GM19099 (cell line): ENCODE results near the gene RAB29.

Experiments used
- POLR2A ChIP-seq: IDR thresholded peaks from 3 replicates; pipeline ENCODE4 v1.6.1; 2011; ENCODE audit warnings: low read depth; ENCODE audit not compliant: insufficient read length; ENCODE audit errors: extremely low read depth

Gene RAB29

DNA sequence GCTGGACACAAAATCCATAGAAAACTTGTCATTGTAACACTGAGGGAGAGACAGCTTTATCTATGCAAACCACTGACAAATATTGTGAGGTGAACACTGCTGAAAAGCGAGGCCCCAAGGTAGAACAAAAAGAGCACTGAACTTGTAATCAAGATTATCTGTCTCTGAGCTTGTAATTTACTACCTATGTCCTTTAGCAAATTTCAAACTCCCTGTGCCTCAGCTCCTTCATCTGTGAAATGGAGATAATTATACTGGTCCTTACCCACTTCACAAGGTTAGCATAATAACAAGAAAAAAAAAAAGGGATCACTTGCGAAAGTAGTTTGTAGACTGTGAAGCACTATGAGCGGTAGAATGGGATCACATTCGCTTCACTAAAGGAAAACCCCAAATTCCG, 20.4 kb downstream of the RAB29 start:
- no peak for TF ChIP-seq POLR2A

DNA sequence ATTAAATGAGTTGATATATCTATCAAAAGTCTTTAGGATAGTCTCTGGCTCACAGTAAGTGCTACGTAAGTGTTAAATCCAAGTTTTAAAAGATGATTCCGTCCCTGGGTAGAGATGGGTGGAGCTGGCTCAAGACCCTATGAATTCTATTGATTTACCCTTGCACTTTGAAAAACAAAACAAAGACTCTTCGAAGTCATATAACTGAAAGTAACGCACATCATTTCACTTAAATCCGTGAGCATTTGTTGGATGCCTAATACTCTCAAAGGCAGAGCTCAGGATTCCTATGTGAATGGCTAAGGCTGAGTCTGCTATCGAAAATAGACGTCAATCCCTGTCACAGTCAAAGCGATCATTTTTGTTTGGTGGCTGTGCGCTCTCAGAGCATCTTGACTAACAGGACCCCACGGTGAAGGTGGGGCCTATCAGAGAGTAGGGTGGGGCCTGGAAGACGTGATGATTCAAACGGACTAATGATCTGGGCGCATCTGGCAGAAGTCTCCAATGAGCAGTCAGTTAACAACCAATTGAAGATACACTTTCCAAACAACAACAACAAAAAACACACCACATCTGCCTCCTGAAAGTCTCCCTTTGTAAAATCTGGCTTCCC, 24.1 kb downstream of the RAB29 start:
- TF ChIP-seq POLR2A = no peak

DNA sequence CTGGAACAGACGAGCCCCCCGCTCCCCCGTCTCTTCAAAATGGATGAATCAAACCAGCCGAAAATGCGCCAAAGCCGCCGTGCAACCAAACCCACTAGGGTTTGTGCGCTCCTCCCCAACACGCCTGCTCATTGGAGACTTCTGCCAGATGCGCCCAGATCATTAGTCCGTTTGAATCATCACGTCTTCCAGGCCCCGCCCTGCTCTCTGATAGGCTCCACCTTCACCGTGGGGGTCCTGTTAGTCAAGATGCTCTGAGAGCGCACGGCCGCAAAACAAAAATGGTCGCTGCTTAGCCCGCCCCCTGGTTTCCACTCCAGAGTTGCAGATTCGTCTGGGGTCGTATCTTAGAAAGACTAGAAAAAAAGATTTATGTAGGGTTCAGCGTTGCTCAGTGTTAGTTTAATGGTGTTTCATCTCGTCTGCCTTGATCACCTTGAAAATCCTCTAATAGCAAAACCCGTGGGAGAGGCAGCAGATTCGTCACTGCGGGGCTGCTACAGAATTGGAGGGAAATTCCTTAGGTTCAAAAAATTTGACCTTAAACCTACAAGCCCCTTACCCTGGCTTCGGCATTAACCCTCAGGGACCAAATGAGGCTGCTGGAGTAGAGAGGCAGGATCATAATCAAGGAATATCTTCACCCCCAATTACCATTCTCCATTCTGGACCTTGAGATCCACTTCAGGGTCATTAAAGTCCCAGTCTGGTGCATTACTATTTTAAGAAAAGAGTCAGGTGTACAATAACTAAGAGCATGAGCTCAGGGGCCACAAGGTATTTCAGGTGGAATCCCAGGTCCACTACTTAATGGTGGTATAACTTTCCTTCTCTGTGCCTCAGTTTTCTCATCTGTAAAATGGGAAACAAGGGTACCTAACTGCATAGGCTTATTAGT, 24.9 kb downstream of the RAB29 start, which contains the start of gene NUCKS1:
Gene NUCKS1 (minus strand): TSS at position 45 of the 898 bp plus-strand sequence. CDS start 209 bp downstream, outside the sequence.
- no peak for TF ChIP-seq POLR2A

DNA sequence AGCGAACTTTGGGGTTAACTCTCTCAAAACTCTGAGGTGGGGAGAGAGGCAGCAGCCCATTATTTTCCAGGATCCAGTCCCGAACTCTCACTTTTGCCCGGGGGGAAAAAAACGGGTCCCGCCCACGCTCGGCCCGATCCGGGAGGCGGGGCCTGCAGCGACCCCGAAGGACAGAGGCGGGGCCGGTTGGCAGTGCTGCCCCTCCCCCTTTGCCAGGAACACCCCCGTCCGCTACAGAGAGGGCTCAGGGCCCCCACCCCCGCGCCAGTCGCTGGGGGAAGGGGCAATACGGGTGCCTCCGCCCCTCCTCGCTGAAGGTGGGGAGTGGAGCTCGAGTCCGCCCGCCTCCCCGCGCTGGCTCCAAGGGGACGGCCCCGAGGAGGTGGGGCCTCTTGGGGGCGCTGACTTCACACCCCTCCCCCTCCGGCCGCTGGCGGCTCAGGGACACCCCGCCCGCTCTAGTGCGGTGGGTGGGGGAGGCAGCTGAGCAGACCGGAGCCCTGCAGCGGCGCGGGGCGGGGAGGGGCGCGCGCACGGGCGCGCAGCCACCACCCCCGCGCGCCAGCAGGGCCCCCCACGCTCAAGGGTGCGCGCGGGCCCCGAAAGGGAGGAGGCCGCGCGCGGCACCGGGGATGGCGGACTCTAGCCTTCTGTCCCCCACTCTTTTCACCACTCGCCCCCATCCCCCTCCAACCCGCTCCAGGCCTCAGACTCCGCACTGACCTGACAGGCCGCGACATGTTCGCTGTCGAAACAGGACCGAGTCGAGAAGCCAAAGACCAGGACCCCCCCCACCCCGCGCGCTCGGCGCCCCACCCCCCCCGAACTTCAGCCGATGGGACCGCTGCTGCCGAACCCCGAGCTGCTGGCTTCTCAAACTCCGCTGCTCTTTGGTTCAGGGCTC, 25.8 kb downstream of the RAB29 start:
- peak; percentile 67 for TF ChIP-seq POLR2A

DNA sequence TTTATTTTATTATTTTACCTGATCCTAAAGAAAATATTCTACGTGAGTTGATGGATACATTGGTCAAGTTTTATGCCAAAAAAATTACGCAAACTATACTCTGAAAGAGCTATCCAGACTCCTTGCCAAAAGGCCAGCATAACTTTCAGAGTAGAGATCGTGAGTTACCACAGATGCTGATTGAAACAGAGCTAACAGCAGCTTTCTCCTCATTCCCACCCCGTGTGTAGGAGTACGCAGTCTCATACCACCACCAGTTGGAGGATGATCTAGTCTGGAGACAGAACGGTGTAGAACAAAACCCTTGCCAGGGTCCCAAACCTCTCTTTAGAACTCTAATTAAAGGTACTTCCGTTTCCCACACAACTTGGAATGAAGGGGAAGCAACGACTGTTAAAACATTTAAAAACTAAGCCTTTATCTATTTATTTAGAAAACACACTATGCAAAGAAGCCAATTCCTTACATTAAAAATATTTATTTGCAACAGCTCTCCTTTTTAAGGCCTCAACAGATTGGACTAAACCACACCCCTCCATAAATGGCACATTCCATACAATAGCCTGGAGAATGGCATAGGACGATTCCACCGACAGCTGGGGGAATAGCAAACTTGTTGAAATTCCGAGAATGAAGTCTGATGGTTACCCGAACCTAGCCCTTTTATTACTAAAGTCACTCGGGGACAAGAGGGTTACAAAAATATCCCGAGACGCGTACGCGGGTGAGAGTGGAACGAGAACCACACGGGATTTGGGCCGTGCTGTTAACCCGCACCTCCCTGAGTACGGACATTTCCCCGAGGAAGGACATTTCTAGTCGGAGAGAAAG, 26.7 kb downstream of the RAB29 start:
- no peak for TF ChIP-seq POLR2A

DNA sequence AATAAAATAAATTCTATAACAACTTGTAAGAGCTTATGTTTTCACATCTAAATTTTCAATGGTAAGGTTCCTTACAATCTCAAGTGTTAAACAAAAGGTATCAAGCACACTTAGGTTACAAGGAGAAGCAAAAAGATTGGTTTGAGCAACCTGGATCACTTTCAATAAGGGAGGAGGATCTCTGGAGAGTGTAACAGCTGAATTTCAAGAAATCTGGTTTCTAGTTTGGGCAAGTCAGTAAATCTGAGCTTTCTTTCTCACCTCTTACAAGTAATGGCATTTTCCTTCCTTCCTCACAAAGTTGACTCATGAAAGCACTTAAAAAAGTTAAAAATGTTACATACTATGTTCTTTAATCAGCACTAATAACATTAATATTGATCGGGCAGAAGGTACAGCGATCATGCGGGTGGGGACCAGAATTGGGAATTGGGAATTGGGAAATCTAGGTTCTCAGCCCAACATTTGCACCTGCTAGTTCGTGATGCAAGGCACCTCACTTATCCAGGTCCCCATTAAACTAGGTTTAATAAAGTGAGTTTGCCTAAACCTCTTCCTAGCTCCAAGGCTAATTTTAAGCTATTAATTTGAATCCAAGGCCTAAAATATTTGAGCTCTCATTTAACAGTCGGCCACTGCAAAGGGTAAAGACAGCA, 28.4 kb downstream of the RAB29 start:
- TF ChIP-seq POLR2A = no peak

DNA sequence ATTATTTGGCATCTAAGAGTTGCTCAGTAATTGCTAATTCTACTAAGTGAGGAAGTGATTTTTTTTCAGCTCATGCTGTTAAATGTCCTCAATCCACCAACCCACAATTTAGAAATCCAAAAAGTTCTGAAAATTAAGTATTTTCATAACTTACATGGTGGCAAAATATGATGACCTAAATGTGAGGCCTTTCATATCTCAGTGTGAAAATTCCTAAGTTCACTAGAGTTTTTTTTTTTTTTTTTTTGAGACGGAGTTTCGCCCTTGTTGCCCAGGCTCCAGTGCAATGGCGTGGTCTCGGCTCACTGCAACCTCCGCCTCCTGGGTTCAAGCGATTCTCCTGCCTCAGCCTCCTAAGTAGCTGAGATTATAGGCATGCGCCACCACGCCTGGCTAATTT, 30.9 kb downstream of the RAB29 start:
- no peak for TF ChIP-seq POLR2A

DNA sequence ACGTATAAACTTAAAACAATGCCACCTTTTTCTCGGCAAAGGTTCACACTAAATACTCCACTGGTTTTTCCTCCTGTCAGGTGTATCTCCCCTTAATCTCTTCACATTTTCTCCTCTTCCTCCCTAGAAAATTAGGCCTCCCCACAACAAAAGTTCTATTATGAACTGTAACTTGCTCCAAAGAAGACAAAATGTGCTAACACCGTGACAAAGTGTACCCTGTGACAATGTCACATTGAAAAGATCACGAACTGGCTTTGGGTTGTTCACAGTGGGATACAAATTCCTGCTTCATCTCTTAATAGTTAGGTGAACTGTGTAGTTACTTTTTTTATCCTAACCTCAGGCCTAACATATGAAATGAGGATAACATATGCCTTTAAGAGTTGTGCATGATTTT, 31.3 kb downstream of the RAB29 start:
- TF ChIP-seq POLR2A = no peak

DNA sequence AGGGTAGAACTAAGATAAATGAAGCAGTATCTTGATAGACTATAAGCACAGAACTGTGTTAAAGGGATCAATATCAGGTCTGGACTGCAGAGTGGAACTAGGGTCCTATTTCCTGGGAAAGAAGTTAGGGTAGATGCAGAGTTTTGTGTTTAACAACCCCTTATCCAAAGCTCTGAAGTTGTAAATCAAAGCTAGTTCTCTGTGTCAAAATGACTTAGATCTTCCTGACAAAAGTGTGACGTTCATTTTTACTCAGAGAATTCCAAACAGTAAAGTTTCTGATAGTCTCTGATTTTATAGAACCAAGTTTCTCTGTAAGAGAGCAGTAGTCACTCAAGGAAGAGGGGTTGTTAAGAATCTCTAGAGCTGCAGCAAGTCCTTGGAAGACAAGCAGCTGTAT, 33.6 kb downstream of the RAB29 start:
- no peak for TF ChIP-seq POLR2A

DNA sequence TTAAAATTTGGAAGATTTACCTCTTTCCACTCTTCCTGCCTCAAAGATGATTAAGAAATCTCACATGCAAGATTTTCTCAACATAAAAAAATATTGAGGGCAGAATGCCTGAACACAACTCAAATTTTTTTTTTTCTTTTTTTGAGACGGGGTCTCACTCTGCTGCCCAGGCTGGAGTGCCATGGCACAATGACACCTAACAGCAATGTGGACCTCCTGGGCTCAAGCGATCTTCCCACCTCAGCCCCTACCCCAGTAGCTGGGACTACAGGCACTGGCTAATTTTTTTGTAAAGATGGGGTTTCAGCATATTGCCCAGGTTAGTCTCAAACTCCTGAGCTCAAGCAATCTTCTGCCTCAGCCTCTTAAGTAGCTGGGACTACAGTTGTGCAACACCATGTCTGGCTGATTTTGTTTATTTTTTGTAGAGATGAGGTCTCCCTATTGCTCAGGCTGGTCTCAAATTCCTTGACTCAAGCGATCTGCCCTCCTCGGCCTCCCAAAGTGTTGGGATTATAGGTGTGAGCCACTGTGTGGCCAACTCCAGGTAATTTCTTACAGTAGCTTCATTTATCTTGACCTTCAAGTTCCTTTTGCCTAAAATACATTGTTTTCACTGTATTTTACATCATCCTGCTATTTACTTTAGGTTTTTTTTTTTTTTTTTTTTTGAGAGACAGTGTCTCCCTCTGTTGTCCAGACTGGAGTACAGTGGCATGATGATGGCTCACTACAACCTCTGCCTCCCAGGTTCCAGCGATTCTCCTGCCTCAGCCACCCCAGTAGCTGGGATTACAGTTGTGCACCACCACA, 35.7 kb downstream of the RAB29 start:
- TF ChIP-seq POLR2A = no peak

DNA sequence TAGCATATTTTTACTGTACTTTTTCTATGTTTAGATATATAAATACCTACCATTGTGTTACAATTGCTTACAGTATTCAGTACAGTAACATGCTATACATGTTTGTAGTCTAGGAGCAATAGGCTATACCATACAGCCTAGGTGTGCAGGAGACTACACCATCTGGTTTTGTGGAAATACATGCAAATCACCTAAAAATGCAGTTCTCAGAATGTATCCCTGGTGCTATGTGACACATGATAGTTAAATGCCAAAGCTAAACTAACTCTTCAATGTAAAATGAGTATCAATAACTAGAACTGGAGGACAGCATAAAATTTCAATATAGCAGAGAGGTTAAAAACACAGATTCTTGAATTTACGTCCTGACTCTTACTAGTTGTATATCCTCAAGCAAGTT, 40.1 kb downstream of the RAB29 start:
- no peak for TF ChIP-seq POLR2A

DNA sequence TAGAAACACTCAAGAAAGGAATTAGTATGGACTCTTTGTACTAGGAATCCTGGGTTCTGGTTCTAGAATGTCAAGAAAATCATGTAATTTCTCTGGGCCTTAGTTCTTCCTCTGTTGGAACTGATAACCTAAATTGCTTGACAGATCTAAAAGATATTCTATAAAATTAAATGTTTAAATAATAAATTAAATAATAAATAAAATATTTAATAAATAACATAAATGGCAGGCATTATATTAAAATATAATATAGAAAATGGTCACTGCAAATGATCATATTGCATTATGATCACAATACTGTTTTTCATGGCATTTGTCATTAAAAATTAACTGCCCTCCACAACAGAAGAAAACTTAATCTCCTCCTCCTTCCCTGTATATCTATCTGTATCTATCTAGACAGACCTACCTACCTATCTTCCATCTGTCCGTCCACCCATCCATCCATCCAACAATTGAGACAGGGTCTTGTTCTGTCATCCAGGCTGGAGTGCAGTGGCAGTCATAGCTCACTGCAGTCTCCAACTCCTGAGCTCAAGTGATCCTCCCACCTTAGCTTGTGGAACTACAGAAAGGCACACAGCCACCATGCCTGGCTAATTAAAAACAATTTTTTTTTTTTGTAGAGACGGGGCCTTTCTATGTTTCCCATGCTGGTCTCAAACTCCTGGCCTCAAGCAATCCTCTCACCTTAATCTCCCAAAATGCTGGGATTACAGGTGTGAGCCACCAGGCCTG, 41.7 kb downstream of the RAB29 start:
- no peak for TF ChIP-seq POLR2A
